BE2C (cell line): ENCODE measurements around the gene FXYD3.

ENCODE experiments used
- DNase-seq: peaks from one replicate; pipeline ENCODE4 v3.0.0-alpha.2; 2020
- H3K27me3 ChIP-seq: fragments of 250-450 bp; sonication (Bioruptor Pico); 2 replicates; pipeline ENCODE4 v1.5.1; 2020; ENCODE audit warnings: mild to moderate bottlenecking
- H3K36me3 ChIP-seq: fragments of 250-450 bp; sonication (Bioruptor Pico); 2 replicates; pipeline ENCODE4 v1.5.1; 2020; ENCODE audit warnings: mild to moderate bottlenecking
- H3K4me1 ChIP-seq: fragments of 250-450 bp; sonication (Bioruptor Pico); 2 replicates; pipeline ENCODE4 v1.5.1; 2020
- H3K4me3 ChIP-seq: 2 replicates; pipeline ENCODE4 v1.5.1; 2011; ENCODE audit warnings: low read depth, low read length
- H3K9me3 ChIP-seq: fragments of 250-450 bp; sonication (Bioruptor Pico); 2 replicates; pipeline ENCODE4 v1.5.1; 2020
- TF ChIP-seq, protein P1 (sequence below): IDR thresholded peaks from 2 replicates; pipeline ENCODE4 v1.5.1; 2012; ENCODE audit warnings: mild to moderate bottlenecking, low read depth, low read length

FXYD3 gene

DNA sequence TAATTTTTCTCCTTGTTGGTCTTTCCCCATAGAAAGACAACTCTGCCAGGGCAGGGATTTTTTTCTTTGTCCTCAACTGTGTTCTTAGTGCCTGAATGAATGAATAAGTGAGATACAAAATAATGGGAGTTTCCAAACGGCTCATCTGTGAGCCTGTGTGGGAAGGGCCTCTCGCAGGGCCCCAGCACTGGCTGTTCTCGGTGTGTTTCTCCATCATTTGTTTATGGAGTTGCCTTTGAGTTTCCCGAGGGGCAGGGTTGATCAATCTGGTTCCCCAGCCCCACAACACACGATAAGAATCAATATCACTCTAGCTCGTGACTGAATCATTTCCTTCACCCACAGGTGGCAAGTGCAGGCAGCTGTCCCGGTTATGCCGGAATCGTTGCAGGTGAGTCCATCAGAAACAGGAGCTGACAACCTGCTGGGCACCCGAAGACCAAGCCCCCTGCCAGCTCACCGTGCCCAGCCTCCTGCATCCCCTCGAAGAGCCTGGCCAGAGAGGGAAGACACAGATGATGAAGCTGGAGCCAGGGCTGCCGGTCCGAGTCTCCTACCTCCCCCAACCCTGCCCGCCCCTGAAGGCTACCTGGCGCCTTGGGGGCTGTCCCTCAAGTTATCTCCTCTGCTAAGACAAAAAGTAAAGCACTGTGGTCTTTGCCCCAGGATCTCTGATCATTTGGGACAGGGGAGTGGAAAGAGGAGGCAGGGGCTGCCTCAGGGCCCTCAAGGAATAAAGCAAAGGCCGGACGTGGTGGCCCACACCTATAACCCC is 53.8 kb downstream of the FXYD3 start:
- no peaks in the 10 kb centered on the region for H3K4me1 ChIP-seq
- no peaks in the 10 kb centered on the region for H3K9me3 ChIP-seq
- DNase-seq = no peak
- no peak overlapping the region for H3K4me3 ChIP-seq
- no peaks in the 10 kb centered on the region for H3K27me3 ChIP-seq
- no peaks in the 10 kb centered on the region for H3K36me3 ChIP-seq
- TF ChIP-seq, protein P1, sequence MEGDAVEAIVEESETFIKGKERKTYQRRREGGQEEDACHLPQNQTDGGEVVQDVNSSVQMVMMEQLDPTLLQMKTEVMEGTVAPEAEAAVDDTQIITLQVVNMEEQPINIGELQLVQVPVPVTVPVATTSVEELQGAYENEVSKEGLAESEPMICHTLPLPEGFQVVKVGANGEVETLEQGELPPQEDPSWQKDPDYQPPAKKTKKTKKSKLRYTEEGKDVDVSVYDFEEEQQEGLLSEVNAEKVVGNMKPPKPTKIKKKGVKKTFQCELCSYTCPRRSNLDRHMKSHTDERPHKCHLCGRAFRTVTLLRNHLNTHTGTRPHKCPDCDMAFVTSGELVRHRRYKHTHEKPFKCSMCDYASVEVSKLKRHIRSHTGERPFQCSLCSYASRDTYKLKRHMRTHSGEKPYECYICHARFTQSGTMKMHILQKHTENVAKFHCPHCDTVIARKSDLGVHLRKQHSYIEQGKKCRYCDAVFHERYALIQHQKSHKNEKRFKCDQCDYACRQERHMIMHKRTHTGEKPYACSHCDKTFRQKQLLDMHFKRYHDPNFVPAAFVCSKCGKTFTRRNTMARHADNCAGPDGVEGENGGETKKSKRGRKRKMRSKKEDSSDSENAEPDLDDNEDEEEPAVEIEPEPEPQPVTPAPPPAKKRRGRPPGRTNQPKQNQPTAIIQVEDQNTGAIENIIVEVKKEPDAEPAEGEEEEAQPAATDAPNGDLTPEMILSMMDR = no peak

DNA sequence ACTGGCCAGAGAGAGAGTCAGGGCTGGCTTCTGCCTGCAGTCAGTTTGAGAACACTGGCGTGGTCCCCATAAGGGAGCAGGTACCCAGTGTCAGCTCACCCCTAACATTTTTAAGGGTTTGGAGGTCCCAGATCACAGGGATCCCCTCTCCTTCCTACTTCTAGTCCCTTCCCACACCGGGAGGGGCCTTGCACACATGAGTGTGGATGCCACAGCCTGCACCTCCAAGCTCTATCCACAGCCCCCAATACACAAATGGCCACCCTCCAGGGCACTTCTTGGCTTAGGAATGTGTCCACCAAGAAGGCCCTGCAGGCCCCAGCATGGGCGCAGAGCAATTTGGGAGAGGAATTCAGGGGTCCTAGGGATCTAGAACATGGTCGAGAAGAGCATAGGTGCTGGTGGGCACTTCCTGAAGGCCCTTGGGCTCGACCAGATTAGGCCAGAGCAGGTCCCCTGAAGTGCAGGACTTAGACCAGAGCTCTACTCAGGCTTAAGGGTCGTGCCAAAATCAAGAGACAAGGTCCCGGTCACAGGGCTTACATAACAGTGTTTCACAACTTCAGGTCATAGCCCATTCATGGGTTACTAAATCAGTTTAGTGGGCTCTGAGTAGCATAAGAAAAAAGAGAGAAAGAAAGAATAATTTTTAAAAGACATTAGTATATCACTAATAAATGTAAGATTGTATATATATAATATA is 54.9 kb downstream of the FXYD3 start:
- Histone ChIP-seq H3K4me3 (no peak overlapping the region), H3K36me3 (no peaks in the 10 kb centered on the region), H3K27me3 (no peaks in the 10 kb centered on the region), H3K9me3 (no peaks in the 10 kb centered on the region), H3K4me1 (no peaks in the 10 kb centered on the region)
- TF ChIP-seq, protein P1 = no peak
- no peak for DNase-seq

DNA sequence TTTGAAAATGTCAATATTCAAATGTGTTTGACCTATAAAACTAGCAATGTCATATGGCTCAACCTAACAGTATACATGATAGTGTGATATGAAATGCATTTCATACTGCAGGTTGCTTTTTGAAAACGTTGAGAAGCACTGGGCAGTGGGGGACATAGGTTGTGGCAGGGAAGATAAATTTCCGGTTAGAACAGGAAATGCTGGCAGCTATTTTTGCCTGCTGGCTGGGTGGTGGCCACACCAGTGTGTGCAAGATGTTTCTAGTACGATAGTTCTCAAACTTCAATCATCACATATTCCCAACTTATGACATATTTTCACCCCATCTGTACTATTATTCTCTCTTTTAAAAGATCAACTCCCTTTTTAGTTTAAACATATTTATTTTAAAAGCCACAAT is 56.1 kb downstream of the FXYD3 start:
- Histone ChIP-seq H3K9me3 (no peaks in the 10 kb centered on the region), H3K27me3 (no peaks in the 10 kb centered on the region), H3K4me3 (no peak overlapping the region), H3K36me3 (no peaks in the 10 kb centered on the region), H3K4me1 (no peaks in the 10 kb centered on the region)
- DNase-seq = no peak
- TF ChIP-seq, protein P1 = no peak
